Right lobe of liver (tissue), 6 donors: ENCODE results near the gene KCNMA1. TPM values are rescaled to one million over a fixed set of nuclear protein-coding genes. Genes with fewer than 3 reads are reported as not detected.

Source experiments
- ATAC-seq, 4 donors: fragments of 200-7000 bp; cut with Tn5 transposase; one replicate each; pipeline ENCODE4 v1.9.1; 2020; ENCODE audit warnings: mild to moderate bottlenecking in 4 of 4, moderate library complexity in 4 of 4
- DNase-seq, 3 donors: peaks; one replicate each; pipeline ENCODE4 v3.0.0-alpha.2; 2020
- H3K27ac ChIP-seq, 3 donors: fragments of 200-600 bp; one replicate each; pipeline ENCODE4 v1.8.0; 2022
- H3K27me3 ChIP-seq, 2 donors: fragments of 200-600 bp; one replicate each; pipeline ENCODE4 v1.8.0; 2022
- H3K36me3 ChIP-seq, 4 donors: fragments of 200-600 bp; sonication (generic) in 1 of 4; one replicate each; pipeline versions ENCODE4 v1.5.1 to v1.8.0; 2017 to 2022; ENCODE audit warnings: control low read depth in 1 of 4
- H3K4me1 ChIP-seq, 4 donors: fragments of 200-600 bp; sonication (generic) in 1 of 4; one replicate each; pipeline versions ENCODE4 v1.5.1 to v1.8.0; 2017 to 2022; ENCODE audit warnings: control low read depth in 1 of 4
- H3K4me3 ChIP-seq, 3 donors: fragments of 200-600 bp; one replicate each; pipeline ENCODE4 v1.8.0; 2022
- H3K9me3 ChIP-seq, 4 donors: fragments of 200-600 bp; sonication (generic) in 1 of 4; one replicate each; pipeline versions ENCODE4 v1.5.1 to v1.8.0; 2017 to 2022; ENCODE audit warnings: control low read depth in 1 of 4
- CTCF ChIP-seq, 4 donors: fragments of 200-600 bp in 3 of 4; fragments of 450-650 bp in 1 of 4; IDR thresholded peaks; one replicate each; pipeline versions ENCODE4 v1.5.1 to v1.8.0; 2016 to 2022; ENCODE audit warnings: antibody characterized with exemption in 4 of 4, mild to moderate bottlenecking in 2 of 4
- POLR2A ChIP-seq: fragments of 450-650 bp; IDR thresholded peaks from one replicate; pipeline ENCODE4 v1.6.1; 2017; ENCODE audit warnings: antibody characterized with exemption, mild to moderate bottlenecking
- WGBS: methylation state at CpG from one replicate; pipeline ENCODE4 v1.1.6; 2018; ENCODE audit warnings: low coverage, low lambda C conversion rate; ENCODE audit not compliant: insufficient coverage; ENCODE audit errors: missing lambda C conversion rate; 5-methylcytosine and 5-hydroxymethylcytosine counted together
- intact Hi-C, 2 donors: fragments of 100-400 bp; cut with DNase I; formaldehyde crosslinking; loops; one replicate each; pipeline versions ENCODE4 v1.11.2 to v1.14.1; 2022
- total RNA-seq, 6 experiments: library from RNA; depleted of rRNA in 2 of 6; stranded (reverse); fragments of >200 nt in 2 of 6; fragmentation: NEBNext Ultra II Directional in 3 of 6; extraction: Animal tissue kit (Norgen Biotek cat#: 25700) in 3 of 6; gene quantifications; one replicate each; pipeline versions ENCODE4 v1.1.0 to v1.2.4, GENCODE V29; 2016 to 2023
- donor health status: DM: no; HTN: yes; CAD: no.
- donor health status: DM: no; HTN: no; CAD: no.
- donor health status: DM: no; HTN: no; CAD: no.
- donor health status: DM: no; HTN: yes; CAD: no.
- donor health status: DM: no; HTN: yes; CAD: no.

The KCNMA1 gene
- total RNA-seq, 6 experiments from 2014 or later: 5.7 to 48.0 (median 15.1) TPM

- H3K27me3 ChIP-seq: no peaks in the 10 kb centered on the region
- no peak overlapping the region for H3K4me3 ChIP-seq
- peaks cover 0 to 15% (median 3%) of the 10 kb centered on the region in 4 donors for H3K4me1 ChIP-seq
- WGBS: 100% methylated on average over 2 of the region's 2 CpGs
- H3K27ac ChIP-seq: no peak overlapping the region
- no peaks in the 10 kb centered on the region for H3K9me3 ChIP-seq
- no peak for ATAC-seq
- TF ChIP-seq CTCF (IDR thresholded peaks at IDR 0.05) (no peak), POLR2A (no peak)
- DNase-seq: no peak
- no peaks in the 10 kb centered on the region for H3K36me3 ChIP-seq
- intact Hi-C loops: no loop called here
Measured at GRCh38 chr10:77504196-77504872, 133.3 kb downstream of the KCNMA1 start.

GRCh38 chr10:77501846-77502261 lies 135.8 kb downstream of the KCNMA1 start:
- Histone ChIP-seq H3K4me1 (peaks cover 0 to 33% (median 15%) of the 10 kb centered on the region in 4 donors), H3K36me3 (no peaks in the 10 kb centered on the region), H3K4me3 (no peak overlapping the region), H3K27me3 (no peaks in the 10 kb centered on the region), H3K27ac (no peak overlapping the region), H3K9me3 (no peaks in the 10 kb centered on the region)
- no peak for ATAC-seq
- TF ChIP-seq CTCF (IDR thresholded peaks at IDR 0.05) (no peak), POLR2A (no peak)
- no peak for DNase-seq
- 58% methylated on average over 4 of the region's 4 CpGs for WGBS
- intact Hi-C loops: no loop called here

- H3K4me3 ChIP-seq: no peak overlapping the region
- DNase-seq (no peak), ATAC-seq (no peak)
- H3K27ac ChIP-seq: no peak overlapping the region
- no peaks in the 10 kb centered on the region for H3K36me3 ChIP-seq
- H3K27me3 ChIP-seq: no peaks in the 10 kb centered on the region
- no peaks in the 10 kb centered on the region for H3K9me3 ChIP-seq
- intact Hi-C loops: no loop called here
- TF ChIP-seq POLR2A: no peak
- no peak for TF ChIP-seq CTCF (IDR thresholded peaks at IDR 0.05)
- 60% methylated on average over 1 of the region's 7 CpGs for WGBS
- H3K4me1 ChIP-seq: peaks cover 0 to 38% (median 16%) of the 10 kb centered on the region in 4 donors
Measured at GRCh38 chr10:77501152-77501845, 136.3 kb downstream of the KCNMA1 start.

- WGBS: 86% methylated on average over 2 of the region's 4 CpGs
- no peaks in the 10 kb centered on the region for H3K36me3 ChIP-seq
- H3K4me3 ChIP-seq: no peak overlapping the region
- no peaks in the 10 kb centered on the region for H3K9me3 ChIP-seq
- no peak for ATAC-seq
- no peak for TF ChIP-seq POLR2A
- TF ChIP-seq CTCF (IDR thresholded peaks at IDR 0.05): no peak
- intact Hi-C loops: no loop called here
- peaks cover 0 to 38% (median 16%) of the 10 kb centered on the region in 4 donors for H3K4me1 ChIP-seq
- DNase-seq: no peak
- no peak overlapping the region for H3K27ac ChIP-seq
- no peaks in the 10 kb centered on the region for H3K27me3 ChIP-seq
Measured at GRCh38 chr10:77500754-77501151, 136.9 kb downstream of the KCNMA1 start.
